ENCODE measurements around the gene PMVK.

DNA sequence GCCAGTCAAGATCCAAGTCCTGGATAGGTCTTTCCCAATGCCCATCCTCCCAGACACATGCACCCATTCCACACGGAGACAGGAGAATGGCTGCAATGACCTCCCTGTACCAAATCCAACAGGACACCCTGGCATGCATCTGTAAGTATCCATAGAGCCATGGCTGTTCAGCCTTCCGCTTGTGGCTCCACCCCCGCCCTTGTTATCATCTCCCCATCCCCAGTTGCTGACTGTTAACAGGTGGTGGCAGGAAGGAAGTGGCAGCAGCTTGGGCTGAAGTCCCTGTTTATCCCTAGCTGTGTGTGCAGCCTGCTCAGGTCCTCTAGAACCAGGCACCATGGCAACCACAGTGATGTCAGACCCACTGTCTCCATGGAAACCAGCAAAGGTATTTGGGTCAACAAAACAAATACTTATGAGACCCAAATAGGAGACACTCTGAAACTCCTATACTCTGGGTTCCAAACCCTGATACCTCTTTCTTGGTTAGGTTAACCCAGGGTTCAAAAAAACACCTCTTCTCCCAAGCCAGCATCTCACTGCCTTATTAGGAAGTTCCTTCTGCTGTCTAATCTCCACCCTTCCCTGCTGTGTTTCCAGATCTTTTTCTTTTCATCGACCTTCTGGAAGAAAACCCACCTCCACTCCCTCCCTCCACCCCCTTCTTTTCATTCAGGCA lies 18.7 kb upstream of the PMVK start:
- TF ChIP-seq, protein P1, sequence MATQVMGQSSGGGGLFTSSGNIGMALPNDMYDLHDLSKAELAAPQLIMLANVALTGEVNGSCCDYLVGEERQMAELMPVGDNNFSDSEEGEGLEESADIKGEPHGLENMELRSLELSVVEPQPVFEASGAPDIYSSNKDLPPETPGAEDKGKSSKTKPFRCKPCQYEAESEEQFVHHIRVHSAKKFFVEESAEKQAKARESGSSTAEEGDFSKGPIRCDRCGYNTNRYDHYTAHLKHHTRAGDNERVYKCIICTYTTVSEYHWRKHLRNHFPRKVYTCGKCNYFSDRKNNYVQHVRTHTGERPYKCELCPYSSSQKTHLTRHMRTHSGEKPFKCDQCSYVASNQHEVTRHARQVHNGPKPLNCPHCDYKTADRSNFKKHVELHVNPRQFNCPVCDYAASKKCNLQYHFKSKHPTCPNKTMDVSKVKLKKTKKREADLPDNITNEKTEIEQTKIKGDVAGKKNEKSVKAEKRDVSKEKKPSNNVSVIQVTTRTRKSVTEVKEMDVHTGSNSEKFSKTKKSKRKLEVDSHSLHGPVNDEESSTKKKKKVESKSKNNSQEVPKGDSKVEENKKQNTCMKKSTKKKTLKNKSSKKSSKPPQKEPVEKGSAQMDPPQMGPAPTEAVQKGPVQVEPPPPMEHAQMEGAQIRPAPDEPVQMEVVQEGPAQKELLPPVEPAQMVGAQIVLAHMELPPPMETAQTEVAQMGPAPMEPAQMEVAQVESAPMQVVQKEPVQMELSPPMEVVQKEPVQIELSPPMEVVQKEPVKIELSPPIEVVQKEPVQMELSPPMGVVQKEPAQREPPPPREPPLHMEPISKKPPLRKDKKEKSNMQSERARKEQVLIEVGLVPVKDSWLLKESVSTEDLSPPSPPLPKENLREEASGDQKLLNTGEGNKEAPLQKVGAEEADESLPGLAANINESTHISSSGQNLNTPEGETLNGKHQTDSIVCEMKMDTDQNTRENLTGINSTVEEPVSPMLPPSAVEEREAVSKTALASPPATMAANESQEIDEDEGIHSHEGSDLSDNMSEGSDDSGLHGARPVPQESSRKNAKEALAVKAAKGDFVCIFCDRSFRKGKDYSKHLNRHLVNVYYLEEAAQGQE (IDR thresholded peaks at IDR 0.05; ENCODE audit: insufficient read depth in 1 of 2, low read depth in 2 of 2, low read length in 2 of 2) = no peak
- no peak for TF ChIP-seq POLR2AphosphoS5 (IDR thresholded peaks at IDR 0.05; ENCODE audit: low read depth, low read length)
- TF ChIP-seq FOXP2 (optimal IDR thresholded peaks at IDR 0.05; ENCODE audit: borderline replicate concordance, extremely low read depth, extremely low read length, insufficient read depth) = no peak
- TF ChIP-seq TAF1 (IDR thresholded peaks at IDR 0.05; ENCODE audit: borderline replicate concordance, insufficient read depth, low read length) = no peak

All from PFSK-1 (cell line).